Measurements from ENCODE around the gene NTNG1.

NTNG1 gene

DNA sequence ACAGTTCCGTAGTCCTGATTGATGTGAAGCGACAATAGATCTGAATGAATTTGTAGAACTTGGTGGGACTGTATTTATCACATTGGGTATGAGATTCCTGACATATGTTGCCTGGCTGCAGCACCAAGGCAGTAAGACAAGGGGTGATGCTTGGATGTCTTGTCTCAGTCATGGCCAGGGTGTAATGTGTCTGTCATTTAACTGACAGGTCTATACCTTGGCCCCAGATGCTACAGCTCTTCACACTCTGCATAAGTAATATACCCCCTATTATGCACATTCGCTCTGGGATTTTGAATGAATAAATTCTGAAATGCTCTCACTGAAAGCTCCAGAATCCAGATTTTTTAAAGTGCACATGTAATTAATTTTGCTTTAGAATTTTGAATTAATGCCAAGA, 47.3 kb downstream of the NTNG1 start:
- H4K91ac ChIP-seq (ENCODE audit: low read length), result no peak overlapping the region
- WGBS, result 91% methylated on average over 3 of the region's 3 CpGs
- H3K4me3 ChIP-seq (ENCODE audit: insufficient read depth in 1 of 2, low read depth in 1 of 2, low read length in 2 of 2), result no peak overlapping the region
- DNase-seq, result no peak
- peaks cover 1% of the 10 kb centered on the region for H3K79me1 ChIP-seq (replicated peaks; ENCODE audit: low read length, poor library complexity, severe bottlenecking)
- no peak overlapping the region for H3K23ac ChIP-seq (ENCODE audit: low read length in 2 of 2)
- H4K8ac ChIP-seq (ENCODE audit: low read length), result no peak overlapping the region
- no peaks in the 10 kb centered on the region for H3K4me1 ChIP-seq (ENCODE audit: control insufficient read depth, insufficient read depth, low read depth, low read length)
- H3K18ac ChIP-seq (ENCODE audit: low read depth in 1 of 2, low read length in 2 of 2), result no peak overlapping the region
- no peaks in the 10 kb centered on the region for H3K27me3 ChIP-seq (ENCODE audit: control insufficient read depth in 1 of 2, insufficient read depth in 1 of 2, low read length in 2 of 2)
- no peaks in the 10 kb centered on the region for H3K36me3 ChIP-seq (ENCODE audit: control insufficient read depth in 1 of 2, insufficient read depth in 2 of 2, low read depth in 1 of 2, low read length in 2 of 2)
- no peak overlapping the region for H2AK5ac ChIP-seq (ENCODE audit: low read length, severe bottlenecking)
- no peak overlapping the region for H2BK5ac ChIP-seq (ENCODE audit: low read depth, low read length, poor library complexity, severe bottlenecking)
- no peak overlapping the region for H2AFZ ChIP-seq (ENCODE audit: low read depth, low read length)
- H3K14ac ChIP-seq (ENCODE audit: low read length in 2 of 2), result no peak overlapping the region
- H2BK15ac ChIP-seq (ENCODE audit: low read depth, poor library complexity, severe bottlenecking), result no peak overlapping the region
- H3K9me3 ChIP-seq (ENCODE audit: control insufficient read depth, low read length), result no peaks in the 10 kb centered on the region
- H3K9ac ChIP-seq (ENCODE audit: low read length), result no peak overlapping the region
- H3K4me2 ChIP-seq (ENCODE audit: low read length, poor library complexity, severe bottlenecking), result no peak overlapping the region
- H2BK120ac ChIP-seq (ENCODE audit: low read depth, low read length), result no peak overlapping the region
- no peak overlapping the region for H3K27ac ChIP-seq (ENCODE audit: low read length, poor library complexity, severe bottlenecking)
- H3K4ac ChIP-seq (ENCODE audit: low read depth in 1 of 2, low read length in 2 of 2), result no peak overlapping the region
- no peak overlapping the region for H2BK12ac ChIP-seq (ENCODE audit: low read length in 2 of 2)

DNA sequence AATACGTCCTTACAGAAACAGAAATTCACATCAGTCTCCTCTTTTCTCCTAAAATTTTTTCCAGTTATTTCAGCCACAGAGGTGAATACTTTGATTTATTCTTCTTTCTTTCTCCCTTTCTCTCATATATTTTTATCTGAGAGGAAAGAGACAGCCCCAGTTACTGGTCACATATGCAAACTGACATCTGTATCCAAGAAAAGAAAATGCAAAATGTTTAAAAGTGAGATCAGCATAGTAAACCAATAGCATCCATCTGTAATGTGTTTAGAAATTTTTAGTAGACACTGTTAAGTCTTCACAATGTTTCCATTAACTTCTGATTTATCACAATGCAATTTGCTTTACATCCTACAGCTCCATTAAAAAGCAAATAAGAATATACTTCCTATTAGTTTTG, 53.5 kb downstream of the NTNG1 start:
- Histone ChIP-seq H3K36me3 (ENCODE audit: control insufficient read depth in 1 of 2, insufficient read depth in 2 of 2, low read depth in 1 of 2, low read length in 2 of 2) (no peaks in the 10 kb centered on the region), H3K4me3 (ENCODE audit: insufficient read depth in 1 of 2, low read depth in 1 of 2, low read length in 2 of 2) (no peak overlapping the region), H2BK120ac (ENCODE audit: low read depth, low read length) (no peak overlapping the region), H4K8ac (ENCODE audit: low read length) (no peak overlapping the region), H3K27me3 (ENCODE audit: control insufficient read depth in 1 of 2, insufficient read depth in 1 of 2, low read length in 2 of 2) (no peaks in the 10 kb centered on the region), H3K23ac (ENCODE audit: low read length in 2 of 2) (no peak overlapping the region), H2BK12ac (ENCODE audit: low read length in 2 of 2) (no peak overlapping the region), H3K4me1 (ENCODE audit: control insufficient read depth, insufficient read depth, low read depth, low read length) (no peaks in the 10 kb centered on the region), H3K18ac (ENCODE audit: low read depth in 1 of 2, low read length in 2 of 2) (no peak overlapping the region), H3K9ac (ENCODE audit: low read length) (no peak overlapping the region), H3K27ac (ENCODE audit: low read length, poor library complexity, severe bottlenecking) (no peak overlapping the region), H3K4me2 (ENCODE audit: low read length, poor library complexity, severe bottlenecking) (no peak overlapping the region), H3K9me3 (ENCODE audit: control insufficient read depth, low read length) (no peaks in the 10 kb centered on the region), H2AFZ (ENCODE audit: low read depth, low read length) (no peak overlapping the region), H2AK5ac (ENCODE audit: low read length, severe bottlenecking) (no peak overlapping the region), H3K14ac (ENCODE audit: low read length in 2 of 2) (no peak overlapping the region), H4K91ac (ENCODE audit: low read length) (no peak overlapping the region), H3K4ac (ENCODE audit: low read depth in 1 of 2, low read length in 2 of 2) (no peak overlapping the region), H2BK5ac (ENCODE audit: low read depth, low read length, poor library complexity, severe bottlenecking) (no peak overlapping the region), H3K79me1 (replicated peaks; ENCODE audit: low read length, poor library complexity, severe bottlenecking) (peaks cover 4% of the 10 kb centered on the region), H2BK15ac (ENCODE audit: low read depth, poor library complexity, severe bottlenecking) (no peak overlapping the region)
- 83% methylated on average over 1 of the region's 1 CpG for WGBS
- DNase-seq, result no peak

DNA sequence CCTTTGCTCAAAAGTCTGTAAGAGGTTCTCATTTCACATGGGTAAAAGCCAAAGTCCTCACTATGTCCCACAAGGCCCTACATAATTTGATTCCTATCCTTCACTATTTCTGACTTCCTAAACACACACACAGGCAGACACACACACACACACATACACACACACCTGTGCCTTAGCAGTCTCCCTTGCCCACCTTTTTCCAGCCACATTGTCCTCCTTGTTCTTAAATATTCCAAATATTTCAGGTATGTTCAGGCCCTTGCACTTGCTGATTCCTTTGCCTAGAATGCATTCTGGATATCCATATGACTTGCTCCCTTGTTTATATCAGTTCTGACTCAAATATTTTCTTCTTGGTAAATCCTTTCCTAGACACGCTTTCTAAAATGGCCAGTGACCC, 54.6 kb downstream of the NTNG1 start:
- no peak overlapping the region for H2AK5ac ChIP-seq (ENCODE audit: low read length, severe bottlenecking)
- no peak overlapping the region for H3K14ac ChIP-seq (ENCODE audit: low read length in 2 of 2)
- H4K91ac ChIP-seq (ENCODE audit: low read length), result no peak overlapping the region
- no peak overlapping the region for H3K9ac ChIP-seq (ENCODE audit: low read length)
- WGBS, result 61% methylated on average over 1 of the region's 1 CpG
- H2BK5ac ChIP-seq (ENCODE audit: low read depth, low read length, poor library complexity, severe bottlenecking), result no peak overlapping the region
- peaks cover 4% of the 10 kb centered on the region for H3K79me1 ChIP-seq (replicated peaks; ENCODE audit: low read length, poor library complexity, severe bottlenecking)
- H3K27me3 ChIP-seq (ENCODE audit: control insufficient read depth in 1 of 2, insufficient read depth in 1 of 2, low read length in 2 of 2), result no peaks in the 10 kb centered on the region
- no peak overlapping the region for H3K4me3 ChIP-seq (ENCODE audit: insufficient read depth in 1 of 2, low read depth in 1 of 2, low read length in 2 of 2)
- H4K8ac ChIP-seq (ENCODE audit: low read length), result no peak overlapping the region
- H3K9me3 ChIP-seq (ENCODE audit: control insufficient read depth, low read length), result no peaks in the 10 kb centered on the region
- no peak overlapping the region for H2AFZ ChIP-seq (ENCODE audit: low read depth, low read length)
- H3K4me2 ChIP-seq (ENCODE audit: low read length, poor library complexity, severe bottlenecking), result no peak overlapping the region
- no peak overlapping the region for H3K27ac ChIP-seq (ENCODE audit: low read length, poor library complexity, severe bottlenecking)
- no peak overlapping the region for H2BK120ac ChIP-seq (ENCODE audit: low read depth, low read length)
- H3K18ac ChIP-seq (ENCODE audit: low read depth in 1 of 2, low read length in 2 of 2), result no peak overlapping the region
- H3K4ac ChIP-seq (ENCODE audit: low read depth in 1 of 2, low read length in 2 of 2), result no peak overlapping the region
- no peak for DNase-seq
- no peak overlapping the region for H3K23ac ChIP-seq (ENCODE audit: low read length in 2 of 2)
- no peaks in the 10 kb centered on the region for H3K36me3 ChIP-seq (ENCODE audit: control insufficient read depth in 1 of 2, insufficient read depth in 2 of 2, low read depth in 1 of 2, low read length in 2 of 2)
- no peaks in the 10 kb centered on the region for H3K4me1 ChIP-seq (ENCODE audit: control insufficient read depth, insufficient read depth, low read depth, low read length)
- H2BK15ac ChIP-seq (ENCODE audit: low read depth, poor library complexity, severe bottlenecking), result no peak overlapping the region
- H2BK12ac ChIP-seq (ENCODE audit: low read length in 2 of 2), result no peak overlapping the region

DNA sequence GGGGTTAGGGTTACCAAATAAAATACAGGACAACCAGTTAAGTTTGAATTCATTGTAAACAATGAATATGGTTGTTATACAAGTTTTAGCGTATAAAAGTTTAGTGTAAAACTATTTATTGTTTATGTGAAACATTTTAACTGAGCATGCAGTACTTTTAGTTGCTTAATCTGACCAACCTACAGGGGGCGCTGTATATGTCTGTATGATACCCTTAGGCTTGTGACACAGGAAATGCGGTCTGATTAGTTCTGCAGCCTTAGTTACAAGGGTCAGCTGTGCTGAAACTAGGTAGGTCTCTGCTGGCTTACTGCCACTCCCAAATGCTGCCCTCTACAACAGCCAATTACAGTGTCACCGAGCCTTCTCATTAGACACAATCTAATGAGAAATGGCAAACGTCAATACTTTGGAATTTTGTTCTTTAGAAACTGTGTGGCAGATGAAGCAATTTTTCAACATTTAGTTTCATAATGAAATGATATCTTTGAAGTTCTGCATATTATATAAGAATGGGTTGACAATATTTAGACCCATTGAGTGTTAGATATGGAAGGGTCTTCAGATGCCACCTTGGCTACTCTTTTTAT, 56.2 kb downstream of the NTNG1 start:
- no peak overlapping the region for H3K4ac ChIP-seq (ENCODE audit: low read depth in 1 of 2, low read length in 2 of 2)
- no peak overlapping the region for H3K14ac ChIP-seq (ENCODE audit: low read length in 2 of 2)
- no peak overlapping the region for H2BK15ac ChIP-seq (ENCODE audit: low read depth, poor library complexity, severe bottlenecking)
- H3K79me1 ChIP-seq (replicated peaks; ENCODE audit: low read length, poor library complexity, severe bottlenecking), result peaks cover 4% of the 10 kb centered on the region
- H3K4me3 ChIP-seq (ENCODE audit: insufficient read depth in 1 of 2, low read depth in 1 of 2, low read length in 2 of 2), result no peak overlapping the region
- H3K27ac ChIP-seq (ENCODE audit: low read length, poor library complexity, severe bottlenecking), result no peak overlapping the region
- no peak overlapping the region for H3K23ac ChIP-seq (ENCODE audit: low read length in 2 of 2)
- no peak overlapping the region for H2AK5ac ChIP-seq (ENCODE audit: low read length, severe bottlenecking)
- no peak for DNase-seq
- H3K4me1 ChIP-seq (ENCODE audit: control insufficient read depth, insufficient read depth, low read depth, low read length), result no peaks in the 10 kb centered on the region
- H3K9ac ChIP-seq (ENCODE audit: low read length), result no peak overlapping the region
- no peaks in the 10 kb centered on the region for H3K36me3 ChIP-seq (ENCODE audit: control insufficient read depth in 1 of 2, insufficient read depth in 2 of 2, low read depth in 1 of 2, low read length in 2 of 2)
- H3K9me3 ChIP-seq (ENCODE audit: control insufficient read depth, low read length), result peaks cover 10% of the 10 kb centered on the region
- H2BK5ac ChIP-seq (ENCODE audit: low read depth, low read length, poor library complexity, severe bottlenecking), result no peak overlapping the region
- H2BK120ac ChIP-seq (ENCODE audit: low read depth, low read length), result no peak overlapping the region
- no peak overlapping the region for H2BK12ac ChIP-seq (ENCODE audit: low read length in 2 of 2)
- WGBS, result 16% methylated on average over 2 of the region's 5 CpGs
- no peak overlapping the region for H4K91ac ChIP-seq (ENCODE audit: low read length)
- no peaks in the 10 kb centered on the region for H3K27me3 ChIP-seq (ENCODE audit: control insufficient read depth in 1 of 2, insufficient read depth in 1 of 2, low read length in 2 of 2)
- H3K18ac ChIP-seq (ENCODE audit: low read depth in 1 of 2, low read length in 2 of 2), result no peak overlapping the region
- H4K8ac ChIP-seq (ENCODE audit: low read length), result no peak overlapping the region
- H2AFZ ChIP-seq (ENCODE audit: low read depth, low read length), result no peak overlapping the region
- H3K4me2 ChIP-seq (ENCODE audit: low read length, poor library complexity, severe bottlenecking), result no peak overlapping the region
